ENCODE measurements around the gene CAMSAP2.

Gene CAMSAP2

DNA sequence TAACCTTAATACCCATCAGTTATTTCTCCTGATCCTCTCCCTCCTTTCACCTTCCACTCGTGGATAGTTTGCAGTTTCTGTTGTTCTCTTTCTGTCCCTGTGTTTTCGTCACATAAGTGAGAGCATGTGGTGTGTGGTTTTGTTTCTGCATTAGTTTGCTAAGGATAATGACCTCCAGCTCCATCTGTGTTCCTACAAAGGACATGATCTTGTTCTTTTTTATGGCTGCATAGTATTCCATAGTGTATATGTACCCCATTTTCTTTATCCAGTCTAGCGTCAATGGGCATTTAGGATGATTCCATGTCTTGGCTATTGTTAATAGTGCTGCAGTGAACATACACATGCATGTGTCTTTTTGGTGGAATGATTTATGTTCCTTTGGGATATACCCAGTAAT lies 97.5 kb downstream of the CAMSAP2 start:
- TF ChIP-seq FOXM1 (IDR thresholded peaks at IDR 0.05; ENCODE audit: borderline replicate concordance, low read depth) = no peak
- TF ChIP-seq CREB1 (IDR thresholded peaks at IDR 0.05; ENCODE audit: low read depth) = no peak
- TF ChIP-seq ZBTB7A (IDR thresholded peaks at IDR 0.05; ENCODE audit: low read depth) = no peak
- TF ChIP-seq TCF12 (IDR thresholded peaks at IDR 0.05; ENCODE audit: low read depth) = no peak
- no peak for TF ChIP-seq TAF1 (IDR thresholded peaks at IDR 0.05; ENCODE audit: low read depth)
- TF ChIP-seq YY1 (IDR thresholded peaks at IDR 0.05; ENCODE audit: low read depth) = no peak
- no peak for TF ChIP-seq RAD21 (IDR thresholded peaks at IDR 0.05; ENCODE audit: low read depth)
- TF ChIP-seq EGR1 (IDR thresholded peaks at IDR 0.05) = no peak
- no peak for TF ChIP-seq NFIC (IDR thresholded peaks at IDR 0.05)
- TF ChIP-seq TEAD4 (IDR thresholded peaks at IDR 0.05) = no peak
- TF ChIP-seq, protein P1, sequence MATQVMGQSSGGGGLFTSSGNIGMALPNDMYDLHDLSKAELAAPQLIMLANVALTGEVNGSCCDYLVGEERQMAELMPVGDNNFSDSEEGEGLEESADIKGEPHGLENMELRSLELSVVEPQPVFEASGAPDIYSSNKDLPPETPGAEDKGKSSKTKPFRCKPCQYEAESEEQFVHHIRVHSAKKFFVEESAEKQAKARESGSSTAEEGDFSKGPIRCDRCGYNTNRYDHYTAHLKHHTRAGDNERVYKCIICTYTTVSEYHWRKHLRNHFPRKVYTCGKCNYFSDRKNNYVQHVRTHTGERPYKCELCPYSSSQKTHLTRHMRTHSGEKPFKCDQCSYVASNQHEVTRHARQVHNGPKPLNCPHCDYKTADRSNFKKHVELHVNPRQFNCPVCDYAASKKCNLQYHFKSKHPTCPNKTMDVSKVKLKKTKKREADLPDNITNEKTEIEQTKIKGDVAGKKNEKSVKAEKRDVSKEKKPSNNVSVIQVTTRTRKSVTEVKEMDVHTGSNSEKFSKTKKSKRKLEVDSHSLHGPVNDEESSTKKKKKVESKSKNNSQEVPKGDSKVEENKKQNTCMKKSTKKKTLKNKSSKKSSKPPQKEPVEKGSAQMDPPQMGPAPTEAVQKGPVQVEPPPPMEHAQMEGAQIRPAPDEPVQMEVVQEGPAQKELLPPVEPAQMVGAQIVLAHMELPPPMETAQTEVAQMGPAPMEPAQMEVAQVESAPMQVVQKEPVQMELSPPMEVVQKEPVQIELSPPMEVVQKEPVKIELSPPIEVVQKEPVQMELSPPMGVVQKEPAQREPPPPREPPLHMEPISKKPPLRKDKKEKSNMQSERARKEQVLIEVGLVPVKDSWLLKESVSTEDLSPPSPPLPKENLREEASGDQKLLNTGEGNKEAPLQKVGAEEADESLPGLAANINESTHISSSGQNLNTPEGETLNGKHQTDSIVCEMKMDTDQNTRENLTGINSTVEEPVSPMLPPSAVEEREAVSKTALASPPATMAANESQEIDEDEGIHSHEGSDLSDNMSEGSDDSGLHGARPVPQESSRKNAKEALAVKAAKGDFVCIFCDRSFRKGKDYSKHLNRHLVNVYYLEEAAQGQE (IDR thresholded peaks at IDR 0.05; ENCODE audit: low read depth) = no peak
- no peak for TF ChIP-seq CEBPB (IDR thresholded peaks at IDR 0.05)
- TF ChIP-seq EP300 (IDR thresholded peaks at IDR 0.05; ENCODE audit: borderline replicate concordance) = no peak
- TF ChIP-seq, protein P2, sequence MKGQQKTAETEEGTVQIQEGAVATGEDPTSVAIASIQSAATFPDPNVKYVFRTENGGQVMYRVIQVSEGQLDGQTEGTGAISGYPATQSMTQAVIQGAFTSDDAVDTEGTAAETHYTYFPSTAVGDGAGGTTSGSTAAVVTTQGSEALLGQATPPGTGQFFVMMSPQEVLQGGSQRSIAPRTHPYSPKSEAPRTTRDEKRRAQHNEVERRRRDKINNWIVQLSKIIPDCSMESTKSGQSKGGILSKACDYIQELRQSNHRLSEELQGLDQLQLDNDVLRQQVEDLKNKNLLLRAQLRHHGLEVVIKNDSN (IDR thresholded peaks at IDR 0.05) = no peak
- TF ChIP-seq, protein P3, sequence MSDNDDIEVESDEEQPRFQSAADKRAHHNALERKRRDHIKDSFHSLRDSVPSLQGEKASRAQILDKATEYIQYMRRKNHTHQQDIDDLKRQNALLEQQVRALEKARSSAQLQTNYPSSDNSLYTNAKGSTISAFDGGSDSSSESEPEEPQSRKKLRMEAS (IDR thresholded peaks at IDR 0.05) = no peak

DNA sequence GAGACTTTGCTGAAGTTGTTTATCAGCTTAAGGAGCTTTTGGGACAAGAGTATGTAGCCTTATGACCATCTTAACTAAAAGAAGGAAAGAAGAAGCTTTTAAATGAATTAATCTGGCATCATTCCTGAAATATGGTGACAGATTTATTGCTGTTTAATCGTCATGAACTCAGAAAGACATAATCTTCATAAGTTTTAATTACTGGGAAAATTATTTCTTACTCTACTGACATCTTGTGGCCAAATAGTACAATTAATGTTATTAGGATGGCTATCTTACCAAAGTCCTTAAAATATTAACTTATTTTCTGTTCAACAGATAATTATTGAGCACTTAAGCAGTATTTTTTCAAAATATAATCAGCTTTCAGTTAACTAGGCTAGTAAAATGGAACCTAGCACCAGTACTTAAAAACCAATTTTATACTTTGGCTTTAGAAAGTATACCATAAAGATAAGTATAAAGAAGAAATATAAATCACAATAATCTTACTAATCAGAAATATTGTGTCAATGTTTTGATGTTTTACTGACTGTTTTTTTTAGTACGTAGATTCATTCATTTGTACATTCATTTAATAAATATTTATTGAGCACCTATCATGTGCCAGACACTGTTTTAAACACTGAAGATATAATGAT lies 99.4 kb downstream of the CAMSAP2 start:
- TF ChIP-seq RAD21 (IDR thresholded peaks at IDR 0.05; ENCODE audit: low read depth) = peak; percentile 19; the same call in 1 of the 2 replicates
- TF ChIP-seq, protein P3 (IDR thresholded peaks at IDR 0.05) = no peak

DNA sequence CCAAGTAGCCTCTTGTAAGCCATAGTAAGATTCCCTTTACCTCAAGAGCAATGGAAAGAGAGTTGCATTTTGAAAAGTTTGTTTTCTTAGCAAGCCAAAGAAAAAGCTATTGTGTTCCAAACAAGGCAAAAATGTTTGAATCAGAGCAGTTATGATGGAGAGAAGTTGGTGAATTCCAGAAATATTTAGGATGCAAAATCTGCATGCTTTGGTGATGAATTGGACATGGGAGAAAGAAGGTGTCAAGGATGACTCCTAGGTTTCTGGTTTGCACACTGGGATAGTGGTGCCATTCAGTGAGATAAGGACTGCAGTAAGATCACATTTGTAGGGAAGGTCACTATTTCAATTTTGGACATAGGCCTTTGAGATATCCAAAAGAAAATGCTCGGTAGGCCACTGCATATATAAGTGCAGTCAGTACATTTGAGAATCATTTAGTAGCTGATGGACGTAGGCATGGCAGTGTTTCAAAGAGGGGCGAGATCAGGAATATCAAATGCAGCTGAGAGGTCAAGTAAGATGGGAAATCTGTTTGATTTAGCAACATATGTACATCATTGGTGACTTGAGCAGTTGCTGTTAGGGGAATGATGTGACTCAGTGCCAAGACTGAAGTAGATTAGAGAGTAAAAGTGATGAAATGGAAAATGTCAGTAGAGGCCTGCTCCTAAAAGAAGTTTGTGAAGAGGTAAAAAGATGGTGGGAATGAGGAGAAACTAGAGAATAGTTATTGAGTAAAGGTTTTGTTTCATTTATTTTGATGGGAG lies 100.2 kb downstream of the CAMSAP2 start:
- TF ChIP-seq, protein P2 (IDR thresholded peaks at IDR 0.05) = no peak
- TF ChIP-seq ZBTB7A (IDR thresholded peaks at IDR 0.05; ENCODE audit: low read depth) (no peak), YY1 (IDR thresholded peaks at IDR 0.05; ENCODE audit: low read depth) (no peak), EP300 (IDR thresholded peaks at IDR 0.05; ENCODE audit: borderline replicate concordance) (no peak), FOXM1 (IDR thresholded peaks at IDR 0.05; ENCODE audit: borderline replicate concordance, low read depth) (no peak)

DNA sequence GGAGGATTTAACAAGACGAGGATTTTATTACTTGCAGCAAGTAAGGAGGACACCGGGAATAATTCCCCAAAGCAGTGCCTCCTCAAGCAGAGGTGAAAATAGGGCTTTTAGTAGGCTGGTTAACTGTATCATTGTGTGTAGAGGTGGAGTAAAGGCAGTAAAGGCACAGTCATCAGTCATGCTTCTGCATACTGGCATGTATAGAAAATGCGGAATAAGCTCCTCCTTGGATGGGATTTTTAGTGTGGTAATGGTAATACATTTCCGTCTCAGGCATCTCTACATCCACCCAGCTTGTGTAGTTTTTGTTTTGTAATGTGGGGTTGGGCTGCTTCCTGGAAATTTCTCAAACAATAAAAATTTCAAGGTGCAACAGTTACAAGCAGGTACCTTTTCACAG lies 106.7 kb downstream of the CAMSAP2 start:
- TF ChIP-seq NFIC (IDR thresholded peaks at IDR 0.05) = no peak
- TF ChIP-seq CREB1 (IDR thresholded peaks at IDR 0.05; ENCODE audit: low read depth) = no peak
- TF ChIP-seq, protein P2 (IDR thresholded peaks at IDR 0.05) = no peak
- no peak for TF ChIP-seq CEBPB (IDR thresholded peaks at IDR 0.05)
- TF ChIP-seq TEAD4 (IDR thresholded peaks at IDR 0.05) = no peak
- no peak for TF ChIP-seq EGR1 (IDR thresholded peaks at IDR 0.05)
- TF ChIP-seq TAF1 (IDR thresholded peaks at IDR 0.05; ENCODE audit: low read depth) = no peak

DNA sequence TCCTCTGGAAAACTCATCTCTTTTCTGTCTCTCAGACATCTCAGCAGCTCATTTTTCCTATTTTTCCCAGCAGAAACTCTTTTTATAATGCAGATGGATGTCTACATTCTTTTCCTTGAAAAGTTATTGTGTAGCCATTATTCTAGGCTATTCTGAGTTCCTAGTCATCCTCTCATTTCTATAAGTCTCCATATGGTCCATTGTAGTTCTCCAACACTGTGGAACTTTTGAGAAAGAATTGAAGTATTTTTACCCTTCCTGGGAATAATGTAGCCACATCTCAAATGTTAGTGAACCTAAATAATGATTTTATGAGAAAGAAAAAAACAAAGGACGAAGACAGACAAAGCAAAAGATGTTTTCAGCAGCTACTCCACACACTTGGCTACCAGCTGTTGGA lies 107.7 kb downstream of the CAMSAP2 start:
- TF ChIP-seq FOXM1 (IDR thresholded peaks at IDR 0.05; ENCODE audit: borderline replicate concordance, low read depth) = no peak

DNA sequence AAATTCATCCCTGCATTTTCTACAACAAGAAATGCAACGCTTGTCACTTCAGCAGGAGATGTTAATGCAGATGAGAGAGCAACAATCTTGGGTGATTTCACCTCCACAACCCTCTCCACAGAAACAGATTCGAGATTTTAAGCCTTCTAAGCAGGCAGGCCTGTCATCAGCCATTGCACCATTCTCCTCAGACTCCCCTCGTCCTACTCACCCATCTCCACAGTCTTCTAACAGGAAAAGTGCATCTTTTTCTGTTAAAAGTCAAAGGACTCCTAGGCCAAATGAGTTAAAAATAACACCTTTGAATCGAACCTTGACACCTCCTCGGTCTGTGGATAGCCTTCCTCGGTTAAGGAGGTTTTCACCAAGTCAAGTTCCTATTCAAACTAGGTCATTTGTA lies 110.7 kb downstream of the CAMSAP2 start:
- TF ChIP-seq TCF12 (IDR thresholded peaks at IDR 0.05; ENCODE audit: low read depth) (no peak), TAF1 (IDR thresholded peaks at IDR 0.05; ENCODE audit: low read depth) (no peak), EGR1 (IDR thresholded peaks at IDR 0.05) (no peak), CREB1 (IDR thresholded peaks at IDR 0.05; ENCODE audit: low read depth) (no peak), FOXM1 (IDR thresholded peaks at IDR 0.05; ENCODE audit: borderline replicate concordance, low read depth) (no peak), YY1 (IDR thresholded peaks at IDR 0.05; ENCODE audit: low read depth) (no peak), RAD21 (IDR thresholded peaks at IDR 0.05; ENCODE audit: low read depth) (no peak), ZBTB7A (IDR thresholded peaks at IDR 0.05; ENCODE audit: low read depth) (no peak), NFIC (IDR thresholded peaks at IDR 0.05) (no peak), EP300 (IDR thresholded peaks at IDR 0.05; ENCODE audit: borderline replicate concordance) (no peak), CEBPB (IDR thresholded peaks at IDR 0.05) (no peak), TEAD4 (IDR thresholded peaks at IDR 0.05) (no peak)
- TF ChIP-seq, protein P3 (IDR thresholded peaks at IDR 0.05) = no peak
- TF ChIP-seq, protein P2 (IDR thresholded peaks at IDR 0.05) = no peak
- TF ChIP-seq, protein P1 (IDR thresholded peaks at IDR 0.05; ENCODE audit: low read depth) = no peak

All from Ishikawa (cell line).